ENCODE results near the gene SHLD1. TPM values are rescaled to one million over a fixed set of nuclear protein-coding genes. Genes with fewer than 3 reads are reported as not detected.
A peak's percentile ranks its signal among the peaks of the same experiment; 100 is the strongest.

Gene SHLD1
- total RNA-seq, 2 donors from 2014 or later = 4.0 to 6.6 TPM

- Mint-ChIP-seq H3K9me3 (peaks cover 4% of the 10 kb centered on the region), H3K27ac (no peak overlapping the region), H3K4me3 (no peak overlapping the region), H3K4me1 (peaks cover 7% of the 10 kb centered on the region), H3K27me3 (ENCODE audit: insufficient read depth) (no peaks in the 10 kb centered on the region), H3K36me3 (ENCODE audit: low read depth) (peaks cover 10% of the 10 kb centered on the region)
- 93 to 100% methylated on average over 4 to 7 of the region's 7 CpGs for WGBS, 2 experiments (ENCODE audit: insufficient coverage in 1 of 2, insufficient read length in 1 of 2)
- DNase-seq = no peak
- Histone ChIP-seq H3K9me3 (ENCODE audit: control insufficient read depth, low read length) (no peaks in the 10 kb centered on the region), H3K27ac (ENCODE audit: low read depth, low read length) (no peak overlapping the region), H3K27me3 (ENCODE audit: control insufficient read depth, insufficient read depth, low read length, poor library complexity, severe bottlenecking) (no peaks in the 10 kb centered on the region), H3K9ac (ENCODE audit: extremely low read depth, low read length, poor library complexity, severe bottlenecking) (no peak overlapping the region), H3K36me3 (ENCODE audit: control insufficient read depth, insufficient read depth, low read length) (no peaks in the 10 kb centered on the region), H3K4me1 (ENCODE audit: control insufficient read depth, insufficient read depth, low read length) (no peaks in the 10 kb centered on the region), H3K4me3 (ENCODE audit: low read length) (no peak overlapping the region)
- no peak for TF ChIP-seq CTCF (conservative IDR thresholded peaks at IDR 0.05)
Observed at GRCh38 chr20:5753814-5754213, 3.6 kb downstream of the SHLD1 start.

- peaks cover 20% of the 10 kb centered on the region for H3K36me3 Mint-ChIP-seq (ENCODE audit: low read depth)
- H3K4me1 Mint-ChIP-seq = peaks cover 3% of the 10 kb centered on the region
- Histone ChIP-seq H3K9ac (ENCODE audit: extremely low read depth, low read length, poor library complexity, severe bottlenecking) (no peak overlapping the region), H3K9me3 (ENCODE audit: control insufficient read depth, low read length) (no peaks in the 10 kb centered on the region), H3K36me3 (ENCODE audit: control insufficient read depth, insufficient read depth, low read length) (no peaks in the 10 kb centered on the region), H3K27ac (ENCODE audit: low read depth, low read length) (no peak overlapping the region), H3K27me3 (ENCODE audit: control insufficient read depth, insufficient read depth, low read length, poor library complexity, severe bottlenecking) (no peaks in the 10 kb centered on the region), H3K4me1 (ENCODE audit: control insufficient read depth, insufficient read depth, low read length) (no peaks in the 10 kb centered on the region), H3K4me3 (ENCODE audit: low read length) (no peak overlapping the region)
- H3K9me3 Mint-ChIP-seq = no peaks in the 10 kb centered on the region
- 77 to 89% methylated on average over 2 to 3 of the region's 3 CpGs for WGBS, 2 experiments (ENCODE audit: insufficient coverage in 1 of 2, insufficient read length in 1 of 2)
- no peaks in the 10 kb centered on the region for H3K27me3 Mint-ChIP-seq (ENCODE audit: insufficient read depth)
- H3K27ac Mint-ChIP-seq = peak overlapping the region; percentile 42
- TF ChIP-seq CTCF (conservative IDR thresholded peaks at IDR 0.05) = peak; percentile 43
- H3K4me3 Mint-ChIP-seq = no peak overlapping the region
- DNase-seq = no peak
Observed at GRCh38 chr20:5757949-5758348, 7.7 kb downstream of the SHLD1 start.

GRCh38 chr20:5766085-5766764, 16.0 kb downstream of the SHLD1 start:
- Histone ChIP-seq H3K4me1 (ENCODE audit: control insufficient read depth, insufficient read depth, low read length) (no peaks in the 10 kb centered on the region), H3K9ac (ENCODE audit: extremely low read depth, low read length, poor library complexity, severe bottlenecking) (no peak overlapping the region), H3K9me3 (ENCODE audit: control insufficient read depth, low read length) (no peaks in the 10 kb centered on the region), H3K4me3 (ENCODE audit: low read length) (no peak overlapping the region), H3K27me3 (ENCODE audit: control insufficient read depth, insufficient read depth, low read length, poor library complexity, severe bottlenecking) (no peaks in the 10 kb centered on the region), H3K27ac (ENCODE audit: low read depth, low read length) (no peak overlapping the region), H3K36me3 (ENCODE audit: control insufficient read depth, insufficient read depth, low read length) (no peaks in the 10 kb centered on the region)
- 91 to 93% methylated on average over 5 to 7 of the region's 7 CpGs for WGBS, 2 experiments (ENCODE audit: insufficient coverage in 1 of 2, insufficient read length in 1 of 2)
- H3K9me3 Mint-ChIP-seq = no peaks in the 10 kb centered on the region
- no peaks in the 10 kb centered on the region for H3K27me3 Mint-ChIP-seq (ENCODE audit: insufficient read depth)
- no peak for TF ChIP-seq CTCF (conservative IDR thresholded peaks at IDR 0.05)
- H3K4me1 Mint-ChIP-seq = peaks cover 4% of the 10 kb centered on the region
- H3K4me3 Mint-ChIP-seq = no peak overlapping the region
- no peak for DNase-seq
- no peak overlapping the region for H3K27ac Mint-ChIP-seq
- H3K36me3 Mint-ChIP-seq (ENCODE audit: low read depth) = peaks cover 2% of the 10 kb centered on the region

Data from endodermal cell (in vitro differentiated cells).